WTC11 (cell line): ENCODE results near the gene BLM. TPM values are rescaled to one million over a fixed set of nuclear protein-coding genes. Genes with fewer than 3 reads are reported as not detected.

ENCODE experiments used
- ATAC-seq: fragments of 200-7000 bp; cut with Tn5 transposase; 2 replicates; pipeline ENCODE4 v1.10.0; 2021; ENCODE audit warnings: mild to moderate bottlenecking, moderate library complexity
- CTCF ChIA-PET: fragments of 300-600 bp; sonication (Branson Sonifier 250); formaldehyde crosslinking; loops from one replicate; lab custom pipeline; 2021; ENCODE audit warnings: antibody characterized with exemption; lab: Charles Lee
- POLR2A ChIA-PET: fragments of 350-600 bp; sonication (Branson Sonifier 250); formaldehyde crosslinking; loops from one replicate; lab custom pipeline; 2021; ENCODE audit warnings: antibody characterized with exemption; lab: Charles Lee
- DNase-seq: peaks from one replicate; pipeline ENCODE4 v3.0.0; 2021; ENCODE audit warnings: low spot score
- H3K27ac Mint-ChIP-seq: 2 replicates; pipeline ENCODE4 v1.8.0; 2021; ENCODE audit warnings: mixed read lengths
- H3K27me3 Mint-ChIP-seq: 2 replicates; pipeline ENCODE4 v1.8.0; 2021; ENCODE audit warnings: low read depth, mild to moderate bottlenecking, moderate library complexity, mixed read lengths
- H3K36me3 Mint-ChIP-seq: 2 replicates; pipeline ENCODE4 v1.8.0; 2021; ENCODE audit warnings: mixed read lengths
- H3K4me1 Mint-ChIP-seq: 2 replicates; pipeline ENCODE4 v1.8.0; 2022; ENCODE audit warnings: mixed read lengths
- H3K4me3 Mint-ChIP-seq: 2 replicates; pipeline ENCODE4 v1.8.0; 2021; ENCODE audit warnings: mild to moderate bottlenecking, moderate library complexity, mixed read lengths
- H3K9me3 Mint-ChIP-seq: 2 replicates; pipeline ENCODE4 v1.8.0; 2021; ENCODE audit warnings: mixed read lengths
- ATF1 ChIP-seq: sonication (generic); formaldehyde crosslinking; IDR thresholded peaks from 2 replicates; pipeline ENCODE4 v1.8.1; 2023; ENCODE audit warnings: mild to moderate bottlenecking, moderate library complexity, missing genetic modification reagents
- GABPB1 ChIP-seq: sonication (generic); formaldehyde crosslinking; IDR thresholded peaks from 2 replicates; pipeline ENCODE4 v1.8.1; 2023; ENCODE audit warnings: mild to moderate bottlenecking, missing genetic modification reagents
- GRHL2 ChIP-seq: fragments of 250-450 bp; sonication (Bioruptor Pico); IDR thresholded peaks from 2 replicates; pipeline ENCODE4 v1.8.0; 2022; ENCODE audit warnings: mild to moderate bottlenecking, moderate library complexity; ENCODE audit not compliant: insufficient replicate concordance, severe bottlenecking
- NFE2L1 ChIP-seq: sonication (generic); formaldehyde crosslinking; IDR thresholded peaks from 2 replicates; pipeline ENCODE4 v1.8.1; 2023; ENCODE audit warnings: missing genetic modification reagents
- NR3C1 ChIP-seq: sonication (generic); formaldehyde crosslinking; conservative IDR thresholded peaks from 2 replicates; pipeline ENCODE4 v1.8.1; 2023; ENCODE audit warnings: low read depth, mild to moderate bottlenecking, missing genetic modification reagents
- RELA ChIP-seq: sonication (generic); formaldehyde crosslinking; IDR thresholded peaks from 2 replicates; pipeline ENCODE4 v1.8.1; 2022; ENCODE audit warnings: missing genetic modification reagents, mild to moderate bottlenecking, borderline replicate concordance
- TCF7 ChIP-seq: sonication (generic); formaldehyde crosslinking; IDR thresholded peaks from 2 replicates; pipeline ENCODE4 v1.8.0; 2022; ENCODE audit warnings: mild to moderate bottlenecking, low read depth, missing genetic modification reagents, moderate library complexity
- ZBTB21 ChIP-seq: sonication (generic); formaldehyde crosslinking; IDR thresholded peaks from 2 replicates; pipeline ENCODE4 v1.8.1; 2023; ENCODE audit warnings: mild to moderate bottlenecking, missing genetic modification reagents, borderline replicate concordance
- ZNF232 ChIP-seq: sonication (generic); formaldehyde crosslinking; IDR thresholded peaks from 2 replicates; pipeline ENCODE4 v1.8.0; 2022; ENCODE audit warnings: mild to moderate bottlenecking, missing genetic modification reagents
- ZNF317 ChIP-seq: sonication (generic); formaldehyde crosslinking; IDR thresholded peaks from 2 replicates; pipeline ENCODE4 v1.8.1; 2023; ENCODE audit warnings: low read depth, mild to moderate bottlenecking, moderate library complexity, missing genetic modification reagents, borderline replicate concordance
- total RNA-seq: library from RNA; stranded (reverse); gene quantifications from 3 replicates; pipeline ENCODE4 v1.2.3, GENCODE V29; 2021
- TF ChIP-seq, protein P1 (sequence below): sonication (generic); formaldehyde crosslinking; IDR thresholded peaks from 2 replicates; pipeline ENCODE4 v1.8.0; 2022; ENCODE audit warnings: missing genetic modification reagents
- TF ChIP-seq, protein P2 (sequence below): sonication (generic); formaldehyde crosslinking; IDR thresholded peaks from 2 replicates; pipeline ENCODE4 v1.8.1; 2023; ENCODE audit warnings: mild to moderate bottlenecking, missing genetic modification reagents
- TF ChIP-seq, protein P3 (sequence below): sonication (generic); formaldehyde crosslinking; IDR thresholded peaks from 2 replicates; pipeline ENCODE4 v1.8.1; 2022; ENCODE audit warnings: low read depth, missing genetic modification reagents, borderline replicate concordance
- TF ChIP-seq, protein P4 (sequence below): sonication (generic); formaldehyde crosslinking; IDR thresholded peaks from 2 replicates; pipeline ENCODE4 v1.8.0; 2023; ENCODE audit warnings: missing genetic modification reagents
- TF ChIP-seq, protein P5 (sequence below): sonication (generic); formaldehyde crosslinking; IDR thresholded peaks from 2 replicates; pipeline ENCODE4 v1.8.0; 2023; ENCODE audit warnings: missing genetic modification reagents, mild to moderate bottlenecking, borderline replicate concordance
- TF ChIP-seq, protein P6 (sequence below): sonication (generic); formaldehyde crosslinking; conservative IDR thresholded peaks from 2 replicates; pipeline ENCODE4 v1.8.1; 2022; ENCODE audit warnings: mild to moderate bottlenecking, missing genetic modification reagents
- TF ChIP-seq, protein P7 (sequence below): sonication (generic); formaldehyde crosslinking; IDR thresholded peaks from 2 replicates; pipeline ENCODE4 v1.8.0; 2022; ENCODE audit warnings: mild to moderate bottlenecking, missing genetic modification reagents

The BLM gene
- total RNA-seq, 1 experiment from 2014 or later, result 40.5 TPM

DNA sequence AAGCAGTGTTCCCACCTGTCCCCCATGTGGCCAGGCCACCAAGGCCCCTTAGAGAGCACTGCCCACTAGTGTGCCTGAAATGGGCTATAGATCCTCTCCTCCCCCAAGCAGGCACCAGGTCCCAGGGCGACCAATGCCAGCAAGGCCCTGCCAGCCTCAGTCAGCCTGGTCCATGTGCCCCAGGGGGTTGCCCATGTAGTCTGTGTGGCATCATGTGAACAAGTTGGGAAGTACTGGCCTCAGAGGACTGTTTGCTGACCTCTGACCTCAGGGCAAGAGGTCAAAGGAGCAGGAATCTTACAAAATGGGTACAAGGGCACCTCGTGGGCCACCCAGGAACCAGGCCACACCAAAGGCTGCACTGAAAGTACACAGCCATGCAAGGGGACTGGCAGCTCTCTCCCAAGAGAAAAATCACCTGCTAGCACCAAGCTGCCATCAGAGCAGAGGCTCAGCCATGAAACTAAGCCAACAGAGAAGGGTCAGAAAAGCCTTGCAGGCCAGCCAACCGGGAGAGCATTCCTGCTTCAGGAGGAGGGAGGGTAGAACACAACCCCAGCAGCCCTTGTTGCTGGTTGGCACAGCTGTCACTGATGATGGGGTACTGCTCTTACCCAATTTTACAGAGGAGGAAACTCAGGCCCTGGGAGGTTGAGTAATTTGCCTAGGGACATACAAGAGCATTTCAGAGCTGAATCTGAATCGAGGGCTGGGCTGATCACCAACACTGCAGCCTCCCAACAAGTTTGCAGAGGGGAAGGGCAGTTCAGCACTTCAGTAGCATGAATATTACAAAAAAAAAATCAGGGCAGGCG is 146.0 kb downstream of the BLM start:
- H3K4me1 Mint-ChIP-seq, result peaks cover 18% of the 10 kb centered on the region
- H3K27ac Mint-ChIP-seq, result peak overlapping the region; percentile 25; the same call in 1 of the 2 replicates
- DNase-seq, result no peak
- ChIA-PET CTCF (interaction anchor here (0.9 to 1.4 kb wide), 4 partner anchors 21 to 215 kb away, joined by 3 to 6 read pairs (median 4); partner anchors contain the start of gene FES), POLR2A (no interaction called here)
- ATAC-seq, result no peak
- H3K4me3 Mint-ChIP-seq, result no peak overlapping the region
- H3K27me3 Mint-ChIP-seq, result no peaks in the 10 kb centered on the region; the same call in 1 of the 2 replicates
- no peaks in the 10 kb centered on the region for H3K9me3 Mint-ChIP-seq
- TF ChIP-seq, protein P1, sequence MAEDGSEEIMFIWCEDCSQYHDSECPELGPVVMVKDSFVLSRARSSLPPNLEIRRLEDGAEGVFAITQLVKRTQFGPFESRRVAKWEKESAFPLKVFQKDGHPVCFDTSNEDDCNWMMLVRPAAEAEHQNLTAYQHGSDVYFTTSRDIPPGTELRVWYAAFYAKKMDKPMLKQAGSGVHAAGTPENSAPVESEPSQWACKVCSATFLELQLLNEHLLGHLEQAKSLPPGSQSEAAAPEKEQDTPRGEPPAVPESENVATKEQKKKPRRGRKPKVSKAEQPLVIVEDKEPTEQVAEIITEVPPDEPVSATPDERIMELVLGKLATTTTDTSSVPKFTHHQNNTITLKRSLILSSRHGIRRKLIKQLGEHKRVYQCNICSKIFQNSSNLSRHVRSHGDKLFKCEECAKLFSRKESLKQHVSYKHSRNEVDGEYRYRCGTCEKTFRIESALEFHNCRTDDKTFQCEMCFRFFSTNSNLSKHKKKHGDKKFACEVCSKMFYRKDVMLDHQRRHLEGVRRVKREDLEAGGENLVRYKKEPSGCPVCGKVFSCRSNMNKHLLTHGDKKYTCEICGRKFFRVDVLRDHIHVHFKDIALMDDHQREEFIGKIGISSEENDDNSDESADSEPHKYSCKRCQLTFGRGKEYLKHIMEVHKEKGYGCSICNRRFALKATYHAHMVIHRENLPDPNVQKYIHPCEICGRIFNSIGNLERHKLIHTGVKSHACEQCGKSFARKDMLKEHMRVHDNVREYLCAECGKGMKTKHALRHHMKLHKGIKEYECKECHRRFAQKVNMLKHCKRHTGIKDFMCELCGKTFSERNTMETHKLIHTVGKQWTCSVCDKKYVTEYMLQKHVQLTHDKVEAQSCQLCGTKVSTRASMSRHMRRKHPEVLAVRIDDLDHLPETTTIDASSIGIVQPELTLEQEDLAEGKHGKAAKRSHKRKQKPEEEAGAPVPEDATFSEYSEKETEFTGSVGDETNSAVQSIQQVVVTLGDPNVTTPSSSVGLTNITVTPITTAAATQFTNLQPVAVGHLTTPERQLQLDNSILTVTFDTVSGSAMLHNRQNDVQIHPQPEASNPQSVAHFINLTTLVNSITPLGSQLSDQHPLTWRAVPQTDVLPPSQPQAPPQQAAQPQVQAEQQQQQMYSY (CRISPR knock-in tag), result no peak
- TF ChIP-seq NFE2L1, result no peak
- no peak for TF ChIP-seq GRHL2
- no peak for TF ChIP-seq ZBTB21
- no peak for TF ChIP-seq RELA (CRISPR knock-in tag)
- TF ChIP-seq, protein P2, sequence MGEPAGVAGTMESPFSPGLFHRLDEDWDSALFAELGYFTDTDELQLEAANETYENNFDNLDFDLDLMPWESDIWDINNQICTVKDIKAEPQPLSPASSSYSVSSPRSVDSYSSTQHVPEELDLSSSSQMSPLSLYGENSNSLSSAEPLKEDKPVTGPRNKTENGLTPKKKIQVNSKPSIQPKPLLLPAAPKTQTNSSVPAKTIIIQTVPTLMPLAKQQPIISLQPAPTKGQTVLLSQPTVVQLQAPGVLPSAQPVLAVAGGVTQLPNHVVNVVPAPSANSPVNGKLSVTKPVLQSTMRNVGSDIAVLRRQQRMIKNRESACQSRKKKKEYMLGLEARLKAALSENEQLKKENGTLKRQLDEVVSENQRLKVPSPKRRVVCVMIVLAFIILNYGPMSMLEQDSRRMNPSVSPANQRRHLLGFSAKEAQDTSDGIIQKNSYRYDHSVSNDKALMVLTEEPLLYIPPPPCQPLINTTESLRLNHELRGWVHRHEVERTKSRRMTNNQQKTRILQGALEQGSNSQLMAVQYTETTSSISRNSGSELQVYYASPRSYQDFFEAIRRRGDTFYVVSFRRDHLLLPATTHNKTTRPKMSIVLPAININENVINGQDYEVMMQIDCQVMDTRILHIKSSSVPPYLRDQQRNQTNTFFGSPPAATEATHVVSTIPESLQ (CRISPR knock-in tag), result no peak
- TF ChIP-seq, protein P3, sequence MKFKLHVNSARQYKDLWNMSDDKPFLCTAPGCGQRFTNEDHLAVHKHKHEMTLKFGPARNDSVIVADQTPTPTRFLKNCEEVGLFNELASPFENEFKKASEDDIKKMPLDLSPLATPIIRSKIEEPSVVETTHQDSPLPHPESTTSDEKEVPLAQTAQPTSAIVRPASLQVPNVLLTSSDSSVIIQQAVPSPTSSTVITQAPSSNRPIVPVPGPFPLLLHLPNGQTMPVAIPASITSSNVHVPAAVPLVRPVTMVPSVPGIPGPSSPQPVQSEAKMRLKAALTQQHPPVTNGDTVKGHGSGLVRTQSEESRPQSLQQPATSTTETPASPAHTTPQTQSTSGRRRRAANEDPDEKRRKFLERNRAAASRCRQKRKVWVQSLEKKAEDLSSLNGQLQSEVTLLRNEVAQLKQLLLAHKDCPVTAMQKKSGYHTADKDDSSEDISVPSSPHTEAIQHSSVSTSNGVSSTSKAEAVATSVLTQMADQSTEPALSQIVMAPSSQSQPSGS (CRISPR knock-in tag), result no peak
- TF ChIP-seq NR3C1 (CRISPR knock-in tag), result no peak
- TF ChIP-seq, protein P4, sequence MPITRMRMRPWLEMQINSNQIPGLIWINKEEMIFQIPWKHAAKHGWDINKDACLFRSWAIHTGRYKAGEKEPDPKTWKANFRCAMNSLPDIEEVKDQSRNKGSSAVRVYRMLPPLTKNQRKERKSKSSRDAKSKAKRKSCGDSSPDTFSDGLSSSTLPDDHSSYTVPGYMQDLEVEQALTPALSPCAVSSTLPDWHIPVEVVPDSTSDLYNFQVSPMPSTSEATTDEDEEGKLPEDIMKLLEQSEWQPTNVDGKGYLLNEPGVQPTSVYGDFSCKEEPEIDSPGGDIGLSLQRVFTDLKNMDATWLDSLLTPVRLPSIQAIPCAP (CRISPR knock-in tag), result no peak
- no peak for TF ChIP-seq GABPB1
- TF ChIP-seq, protein P5, sequence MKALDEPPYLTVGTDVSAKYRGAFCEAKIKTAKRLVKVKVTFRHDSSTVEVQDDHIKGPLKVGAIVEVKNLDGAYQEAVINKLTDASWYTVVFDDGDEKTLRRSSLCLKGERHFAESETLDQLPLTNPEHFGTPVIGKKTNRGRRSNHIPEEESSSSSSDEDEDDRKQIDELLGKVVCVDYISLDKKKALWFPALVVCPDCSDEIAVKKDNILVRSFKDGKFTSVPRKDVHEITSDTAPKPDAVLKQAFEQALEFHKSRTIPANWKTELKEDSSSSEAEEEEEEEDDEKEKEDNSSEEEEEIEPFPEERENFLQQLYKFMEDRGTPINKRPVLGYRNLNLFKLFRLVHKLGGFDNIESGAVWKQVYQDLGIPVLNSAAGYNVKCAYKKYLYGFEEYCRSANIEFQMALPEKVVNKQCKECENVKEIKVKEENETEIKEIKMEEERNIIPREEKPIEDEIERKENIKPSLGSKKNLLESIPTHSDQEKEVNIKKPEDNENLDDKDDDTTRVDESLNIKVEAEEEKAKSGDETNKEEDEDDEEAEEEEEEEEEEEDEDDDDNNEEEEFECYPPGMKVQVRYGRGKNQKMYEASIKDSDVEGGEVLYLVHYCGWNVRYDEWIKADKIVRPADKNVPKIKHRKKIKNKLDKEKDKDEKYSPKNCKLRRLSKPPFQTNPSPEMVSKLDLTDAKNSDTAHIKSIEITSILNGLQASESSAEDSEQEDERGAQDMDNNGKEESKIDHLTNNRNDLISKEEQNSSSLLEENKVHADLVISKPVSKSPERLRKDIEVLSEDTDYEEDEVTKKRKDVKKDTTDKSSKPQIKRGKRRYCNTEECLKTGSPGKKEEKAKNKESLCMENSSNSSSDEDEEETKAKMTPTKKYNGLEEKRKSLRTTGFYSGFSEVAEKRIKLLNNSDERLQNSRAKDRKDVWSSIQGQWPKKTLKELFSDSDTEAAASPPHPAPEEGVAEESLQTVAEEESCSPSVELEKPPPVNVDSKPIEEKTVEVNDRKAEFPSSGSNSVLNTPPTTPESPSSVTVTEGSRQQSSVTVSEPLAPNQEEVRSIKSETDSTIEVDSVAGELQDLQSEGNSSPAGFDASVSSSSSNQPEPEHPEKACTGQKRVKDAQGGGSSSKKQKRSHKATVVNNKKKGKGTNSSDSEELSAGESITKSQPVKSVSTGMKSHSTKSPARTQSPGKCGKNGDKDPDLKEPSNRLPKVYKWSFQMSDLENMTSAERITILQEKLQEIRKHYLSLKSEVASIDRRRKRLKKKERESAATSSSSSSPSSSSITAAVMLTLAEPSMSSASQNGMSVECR (CRISPR knock-in tag), result no peak
- no peak for TF ChIP-seq ZNF232 (CRISPR knock-in tag)
- no peak for TF ChIP-seq TCF7 (CRISPR knock-in tag)
- TF ChIP-seq, protein P6, sequence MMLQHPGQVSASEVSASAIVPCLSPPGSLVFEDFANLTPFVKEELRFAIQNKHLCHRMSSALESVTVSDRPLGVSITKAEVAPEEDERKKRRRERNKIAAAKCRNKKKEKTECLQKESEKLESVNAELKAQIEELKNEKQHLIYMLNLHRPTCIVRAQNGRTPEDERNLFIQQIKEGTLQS, result no peak
- no peak for TF ChIP-seq ZNF317 (CRISPR knock-in tag)
- no peak for TF ChIP-seq ATF1
- TF ChIP-seq, protein P7, sequence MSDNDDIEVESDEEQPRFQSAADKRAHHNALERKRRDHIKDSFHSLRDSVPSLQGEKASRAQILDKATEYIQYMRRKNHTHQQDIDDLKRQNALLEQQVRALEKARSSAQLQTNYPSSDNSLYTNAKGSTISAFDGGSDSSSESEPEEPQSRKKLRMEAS (CRISPR knock-in tag), result no peak
- H3K36me3 Mint-ChIP-seq, result no peaks in the 10 kb centered on the region
